Adrenal gland (tissue), 12 donors: Measurements from ENCODE around the gene MACROD2. TPM values are rescaled to one million over a fixed set of nuclear protein-coding genes. Genes with fewer than 3 reads are reported as not detected.

Experiments used
- DNase-seq, 7 donors: peaks; one replicate each; pipeline ENCODE4 v3.0.0-alpha.2; 2019 to 2020
- H3K27ac ChIP-seq, 5 donors: fragments of 200-600 bp; sonication (generic) in 4 of 5; 1 replicate in 3 of 5; 2 replicates in 2 of 5; pipeline versions ENCODE4 v1.5.1 to v1.8.0; 2016 to 2020; ENCODE audit warnings: mild to moderate bottlenecking in 1 of 5
- H3K27me3 ChIP-seq: fragments of 200-600 bp; 2 replicates; pipeline ENCODE4 v1.8.0; 2021
- H3K36me3 ChIP-seq, 2 donors: fragments of 200-600 bp; replicated peaks in 1 of 2; 1 replicate in 1 of 2; 2 replicates in 1 of 2; pipeline versions ENCODE4 v1.5.1 to v1.8.0; 2018 to 2022
- H3K4me1 ChIP-seq, 2 donors: fragments of 200-600 bp; replicated peaks in 1 of 2; 1 replicate in 1 of 2; 2 replicates in 1 of 2; pipeline versions ENCODE4 v1.5.1 to v1.8.0; 2018 to 2021
- H3K4me3 ChIP-seq, 4 donors: fragments of 200-600 bp; sonication (generic) in 3 of 4; one replicate each; pipeline ENCODE4 v1.5.1; 2016 to 2018
- H3K9me3 ChIP-seq, 3 donors: fragments of 200-600 bp; sonication (generic) in 1 of 3; replicated peaks in 1 of 3; 1 replicate in 2 of 3; 2 replicates in 1 of 3; pipeline versions ENCODE4 v1.5.1 to v1.8.0; 2016 to 2021
- POLR2A ChIP-seq, 2 donors: fragments of 450-650 bp; IDR thresholded peaks; one replicate each; pipeline ENCODE4 v1.6.1; 2017; ENCODE audit warnings: antibody characterized with exemption in 2 of 2, mild to moderate bottlenecking in 2 of 2, moderate library complexity in 1 of 2
- WGBS, 4 donors: extraction: QIAGEN DNeasy Blood & Tissue Kit in 2 of 4; methylation state at CpG; one replicate each; pipeline versions ENCODE4 v1.1.5 to v1.1.7; 2013 to 2017; 5-methylcytosine and 5-hydroxymethylcytosine counted together
- intact Hi-C, 2 donors: fragments of 100-400 bp; cut with DNase I; formaldehyde crosslinking; loops; one replicate each; pipeline versions ENCODE4 v1.14.1 to v1.15.0; 2022 to 2023
- polyA plus RNA-seq, 3 donors: library from polyadenylated mRNA; stranded (reverse); fragments of 200-250 nt in 2 of 3; fragments of 350-450 nt in 1 of 3; fragmentation: Illumina TruSeq in 1 of 3; extraction: RNeasy Lipid Tissue Mini Kit (QIAGEN cat#74804) in 1 of 3; gene quantifications; one replicate each; pipeline ENCODE4 v1.2.3, GENCODE V29; 2013 to 2014
- total RNA-seq, 9 donors: library from RNA; depleted of rRNA in 4 of 9; stranded (reverse); fragments of >200 nt in 4 of 9; fragments of 120-200 nt in 1 of 9; fragmentation: NEBNext Ultra II Directional in 1 of 9; extraction: Animal tissue kit (Norgen Biotek cat#: 25700) in 1 of 9; gene quantifications; one replicate each; pipeline versions ENCODE4 v1.1.0 to v1.2.4, GENCODE V29; 2013 to 2023
- TF ChIP-seq, protein P1 (sequence below), 6 experiments: fragments of 450-650 bp in 4 of 6; fragments of 200-600 bp in 2 of 6; sonication (generic) in 1 of 6; IDR thresholded peaks; 1 replicate in 5 of 6; 2 replicates in 1 of 6; pipeline versions ENCODE4 v1.5.1 to v1.8.0; 2016 to 2021; ENCODE audit warnings: antibody characterized with exemption in 6 of 6, mild to moderate bottlenecking in 2 of 6, moderate library complexity in 1 of 6
- donor health status: healthy with polysubstance abuse.
- donor health status: Bipolar disorder and iron deficiency.
- donor health status: DM: yes; HTN: yes; CAD: no.
- donor health status: DM: no; HTN: no; CAD: no.
- donor health status: DM: no; HTN: no; CAD: no.
- donor health status: DM: yes; HTN: yes; CAD: no.

MACROD2 gene
- total and polyA plus RNA-seq, 12 donors = 1.1 to 21.2 (median 6.4) TPM

DNA sequence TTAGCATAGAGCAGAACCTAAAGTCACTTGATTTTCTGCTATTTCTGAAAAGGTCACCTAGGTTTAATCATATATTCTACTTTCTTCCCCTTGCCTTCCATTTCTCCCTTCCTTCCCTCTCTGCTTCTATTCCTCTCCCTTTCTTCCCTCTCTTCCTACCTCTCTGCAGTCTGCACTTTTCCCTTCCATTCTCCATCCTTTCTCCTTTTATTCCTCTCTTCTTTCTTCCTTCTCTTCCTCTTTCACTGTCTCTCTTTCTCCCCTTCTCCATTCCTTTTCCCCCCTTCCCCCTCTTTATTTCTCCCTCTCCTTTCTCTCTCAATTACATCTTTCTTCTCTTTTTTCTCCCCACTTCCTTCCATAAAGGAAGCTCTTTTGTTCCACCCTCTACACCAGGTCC, 1391.9 kb downstream of the MACROD2 start:
- Histone ChIP-seq H3K4me3 (no peak overlapping the region), H3K36me3 (no peaks in the 10 kb centered on the region), H3K27me3 (no peaks in the 10 kb centered on the region), H3K4me1 (no peaks in the 10 kb centered on the region), H3K27ac (no peak overlapping the region), H3K9me3 (no peaks in the 10 kb centered on the region)
- intact Hi-C loops = no loop called here
- no peak for TF ChIP-seq POLR2A (IDR thresholded peaks at IDR 0.05)
- no peak for DNase-seq

DNA sequence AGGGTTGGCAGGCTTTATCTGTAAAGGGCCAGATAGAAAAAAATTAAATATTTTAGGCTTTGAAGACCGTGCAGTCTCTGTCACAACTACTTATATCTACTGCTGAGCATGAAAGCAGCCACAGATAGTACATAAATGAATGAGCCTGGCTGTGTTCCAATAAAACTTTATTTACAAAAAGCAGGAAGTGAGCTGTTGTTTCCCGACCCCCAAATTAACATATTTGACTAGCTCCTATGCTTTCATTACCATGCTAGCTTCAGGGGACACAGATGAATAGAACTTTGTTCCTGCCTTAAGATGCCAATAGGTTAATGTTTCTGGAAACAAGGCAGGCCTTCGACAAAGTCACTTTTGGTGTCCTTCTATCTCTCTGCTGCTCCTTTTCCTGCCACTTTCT, 1400.1 kb downstream of the MACROD2 start:
- no peaks in the 10 kb centered on the region for H3K36me3 ChIP-seq
- no peak for DNase-seq
- no peaks in the 10 kb centered on the region for H3K4me1 ChIP-seq
- H3K9me3 ChIP-seq = no peaks in the 10 kb centered on the region
- no peak overlapping the region for H3K27ac ChIP-seq
- 73 to 89% (median 83%) methylated on average over 3 of the region's 3 CpGs for WGBS, 4 donors
- intact Hi-C loops = no loop called here
- H3K4me3 ChIP-seq = no peak overlapping the region
- TF ChIP-seq POLR2A (IDR thresholded peaks at IDR 0.05) = no peak
- TF ChIP-seq, protein P1, sequence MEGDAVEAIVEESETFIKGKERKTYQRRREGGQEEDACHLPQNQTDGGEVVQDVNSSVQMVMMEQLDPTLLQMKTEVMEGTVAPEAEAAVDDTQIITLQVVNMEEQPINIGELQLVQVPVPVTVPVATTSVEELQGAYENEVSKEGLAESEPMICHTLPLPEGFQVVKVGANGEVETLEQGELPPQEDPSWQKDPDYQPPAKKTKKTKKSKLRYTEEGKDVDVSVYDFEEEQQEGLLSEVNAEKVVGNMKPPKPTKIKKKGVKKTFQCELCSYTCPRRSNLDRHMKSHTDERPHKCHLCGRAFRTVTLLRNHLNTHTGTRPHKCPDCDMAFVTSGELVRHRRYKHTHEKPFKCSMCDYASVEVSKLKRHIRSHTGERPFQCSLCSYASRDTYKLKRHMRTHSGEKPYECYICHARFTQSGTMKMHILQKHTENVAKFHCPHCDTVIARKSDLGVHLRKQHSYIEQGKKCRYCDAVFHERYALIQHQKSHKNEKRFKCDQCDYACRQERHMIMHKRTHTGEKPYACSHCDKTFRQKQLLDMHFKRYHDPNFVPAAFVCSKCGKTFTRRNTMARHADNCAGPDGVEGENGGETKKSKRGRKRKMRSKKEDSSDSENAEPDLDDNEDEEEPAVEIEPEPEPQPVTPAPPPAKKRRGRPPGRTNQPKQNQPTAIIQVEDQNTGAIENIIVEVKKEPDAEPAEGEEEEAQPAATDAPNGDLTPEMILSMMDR (IDR thresholded peaks at IDR 0.05) = no peak
- H3K27me3 ChIP-seq = no peaks in the 10 kb centered on the region

DNA sequence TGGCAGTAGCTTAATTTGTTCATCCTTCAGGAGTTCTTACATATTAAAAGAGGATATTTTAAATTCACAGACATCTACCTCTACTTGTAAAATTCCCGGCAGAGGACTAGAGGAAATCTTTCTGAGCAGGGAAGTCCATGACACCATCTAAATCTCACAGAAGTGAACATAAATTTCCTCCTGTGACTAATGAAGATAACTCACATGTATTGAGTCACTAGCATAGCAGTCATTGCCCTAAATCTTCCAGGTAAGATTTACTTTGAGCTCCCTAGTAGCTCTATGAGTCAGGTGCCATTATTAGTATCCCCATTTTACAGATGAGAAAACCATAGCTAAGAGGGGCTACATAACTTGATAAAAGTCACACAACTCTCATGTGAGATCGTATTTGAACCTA, 1400.7 kb downstream of the MACROD2 start:
- no peak overlapping the region for H3K4me3 ChIP-seq
- H3K9me3 ChIP-seq = no peaks in the 10 kb centered on the region
- 75 to 86% (median 80%) methylated on average over 2 of the region's 2 CpGs for WGBS, 4 donors
- no peaks in the 10 kb centered on the region for H3K4me1 ChIP-seq
- no peaks in the 10 kb centered on the region for H3K27me3 ChIP-seq
- H3K27ac ChIP-seq = no peak overlapping the region
- no peaks in the 10 kb centered on the region for H3K36me3 ChIP-seq
- no peak for DNase-seq
- TF ChIP-seq, protein P1 (IDR thresholded peaks at IDR 0.05) = no peak
- TF ChIP-seq POLR2A (IDR thresholded peaks at IDR 0.05) = no peak
- intact Hi-C loops = no loop called here

DNA sequence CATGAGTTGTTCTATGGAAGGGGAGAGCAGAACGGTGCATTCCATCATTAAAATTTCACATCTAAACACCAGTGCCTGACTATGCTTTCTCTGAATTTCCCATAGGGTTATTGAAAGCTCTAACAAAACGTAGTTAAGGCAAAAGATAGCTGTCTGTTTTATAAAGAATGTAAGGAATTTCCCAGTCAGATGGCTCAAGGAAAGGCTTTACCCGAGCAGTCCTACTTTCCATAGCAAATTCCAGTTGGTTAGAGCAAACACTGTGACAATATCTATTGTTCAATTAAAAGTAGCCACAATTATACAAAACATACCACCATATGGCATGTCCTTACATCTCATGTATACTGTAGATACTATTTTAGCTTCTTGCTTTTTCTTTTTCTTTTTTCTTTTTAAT, 1401.6 kb downstream of the MACROD2 start:
- intact Hi-C loops = no loop called here
- Histone ChIP-seq H3K4me1 (no peaks in the 10 kb centered on the region), H3K9me3 (no peaks in the 10 kb centered on the region), H3K36me3 (no peaks in the 10 kb centered on the region), H3K4me3 (no peak overlapping the region), H3K27ac (no peak overlapping the region), H3K27me3 (no peaks in the 10 kb centered on the region)
- DNase-seq = no peak
- no peak for TF ChIP-seq POLR2A (IDR thresholded peaks at IDR 0.05)
- TF ChIP-seq, protein P1 (IDR thresholded peaks at IDR 0.05) = no peak
- 79 to 81% (median 80%) methylated on average over 3 of the region's 3 CpGs for WGBS, 4 donors

DNA sequence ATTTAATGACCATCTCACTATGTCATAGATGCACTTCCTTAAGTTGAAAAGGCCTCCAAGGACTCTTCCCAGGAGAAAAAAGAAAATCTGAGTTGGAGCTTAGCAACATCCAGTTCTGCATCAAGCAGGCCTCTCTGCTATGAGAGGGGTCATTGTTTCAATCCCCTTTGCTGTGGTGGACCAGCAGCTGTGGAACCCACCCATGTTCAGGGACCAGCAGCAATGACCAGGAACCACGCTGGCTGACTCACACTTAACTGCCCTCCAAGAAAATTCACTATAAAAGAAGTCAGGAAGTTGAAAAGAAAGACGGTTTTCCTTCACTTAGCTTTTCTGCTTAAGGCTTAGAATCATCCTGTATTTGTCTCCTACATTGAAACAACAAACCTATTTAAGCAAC, 1404.5 kb downstream of the MACROD2 start:
- Histone ChIP-seq H3K4me1 (no peaks in the 10 kb centered on the region), H3K4me3 (no peak overlapping the region), H3K36me3 (no peaks in the 10 kb centered on the region), H3K9me3 (no peaks in the 10 kb centered on the region), H3K27me3 (no peaks in the 10 kb centered on the region), H3K27ac (no peak overlapping the region)
- intact Hi-C loops = no loop called here
- DNase-seq = no peak
- 82 to 90% (median 84%) methylated on average over 2 of the region's 2 CpGs for WGBS, 4 donors
- no peak for TF ChIP-seq POLR2A (IDR thresholded peaks at IDR 0.05)
